OCI-LY1 (cell line): ENCODE results near the gene IRX3.

Experiments used
- H2AFZ ChIP-seq: fragments of 200-600 bp; sonication (generic), shearing (Covaris generic); 2 replicates; pipeline ENCODE4 v1.6.0; 2014; ENCODE audit warnings: antibody characterized with exemption, mild to moderate bottlenecking, low read length
- H3F3A ChIP-seq: fragments of 200-600 bp; sonication (generic), shearing (Covaris generic); 2 replicates; pipeline ENCODE4 v1.6.0; 2014; ENCODE audit warnings: mild to moderate bottlenecking, antibody characterized with exemption, low read length, moderate library complexity; ENCODE audit not compliant: insufficient read depth
- H3K27ac ChIP-seq: fragments of 200-600 bp; sonication (generic); 2 replicates; pipeline ENCODE4 v1.5.1; 2014; ENCODE audit warnings: low read length, mixed run types, mild to moderate bottlenecking, low read depth; ENCODE audit not compliant: poor library complexity, severe bottlenecking
- H3K27me3 ChIP-seq: fragments of 200-600 bp; sonication (generic); 2 replicates; pipeline ENCODE4 v1.6.0; 2014; ENCODE audit warnings: antibody characterized with exemption, mild to moderate bottlenecking, low read length, moderate library complexity; ENCODE audit not compliant: insufficient read depth
- H3K36me3 ChIP-seq: fragments of 200-600 bp; sonication (generic); 2 replicates; pipeline ENCODE4 v1.6.1; 2014; ENCODE audit warnings: mild to moderate bottlenecking, antibody characterized with exemption, low read length, moderate library complexity, mixed read lengths; ENCODE audit not compliant: insufficient read depth
- H3K4me1 ChIP-seq: fragments of 200-600 bp; sonication (generic); 2 replicates; pipeline ENCODE4 v1.5.1; 2014; ENCODE audit warnings: mild to moderate bottlenecking, low read length, moderate library complexity; ENCODE audit not compliant: insufficient read depth, severe bottlenecking
- H3K4me2 ChIP-seq: fragments of 200-600 bp; sonication (generic), shearing (Covaris generic); 2 replicates; pipeline ENCODE4 v1.6.1; 2014; ENCODE audit warnings: low read length
- H3K4me3 ChIP-seq: fragments of 200-600 bp; sonication (generic); 2 replicates; pipeline ENCODE4 v1.5.1; 2014; ENCODE audit warnings: low read length, low read depth, mild to moderate bottlenecking, mixed read lengths; ENCODE audit not compliant: poor library complexity, severe bottlenecking
- H3K79me2 ChIP-seq: fragments of 200-600 bp; shearing (Covaris generic); 2 replicates; pipeline ENCODE4 v1.6.1; 2016; ENCODE audit warnings: mixed run types, low read length, mixed read lengths; ENCODE audit not compliant: insufficient read depth
- H3K9ac ChIP-seq: fragments of 200-600 bp; sonication (generic), shearing (Covaris generic); 2 replicates; pipeline ENCODE4 v1.6.1; 2014; ENCODE audit warnings: mild to moderate bottlenecking, low read length, mixed read lengths
- H3K9me2 ChIP-seq: fragments of 200-600 bp; sonication (generic), shearing (Covaris generic); 2 replicates; pipeline ENCODE4 v1.6.1; 2014; ENCODE audit warnings: low read depth, mild to moderate bottlenecking, low read length, mixed read lengths
- H3K9me3 ChIP-seq: fragments of 200-600 bp; shearing (Covaris generic); 2 replicates; pipeline ENCODE4 v1.6.1; 2014; ENCODE audit warnings: low read length, mixed read lengths
- H4K20me1 ChIP-seq: fragments of 200-600 bp; sonication (generic), shearing (Covaris generic); 2 replicates; pipeline ENCODE4 v1.6.0; 2016; ENCODE audit warnings: mild to moderate bottlenecking, low read length; ENCODE audit not compliant: insufficient read depth
- CTCF ChIP-seq: fragments of 200-600 bp; sonication (generic), shearing (Covaris generic); IDR thresholded peaks from 2 replicates; pipeline ENCODE4 v1.5.1; 2017; ENCODE audit warnings: mild to moderate bottlenecking, antibody characterized with exemption, low read length, moderate library complexity, mixed read lengths
- EZH2 ChIP-seq: fragments of 200-600 bp; sonication (generic), shearing (Covaris generic); IDR thresholded peaks from 2 replicates; pipeline ENCODE4 v1.8.0; 2017; ENCODE audit warnings: borderline replicate concordance, mixed run types, mild to moderate bottlenecking, antibody characterized with exemption, low read length, moderate library complexity, mixed read lengths

IRX3 gene

GRCh38 chr16:54281535-54282201 is 4.9 kb downstream of the IRX3 start:
- no peaks in the 10 kb centered on the region for H3K27me3 ChIP-seq
- H3F3A ChIP-seq, result no peaks in the 10 kb centered on the region
- H3K9me3 ChIP-seq, result no peaks in the 10 kb centered on the region
- H3K79me2 ChIP-seq, result no peaks in the 10 kb centered on the region
- no peak overlapping the region for H2AFZ ChIP-seq
- H3K4me2 ChIP-seq, result no peak overlapping the region
- H3K9ac ChIP-seq, result no peak overlapping the region
- no peak overlapping the region for H3K4me3 ChIP-seq
- H3K27ac ChIP-seq, result no peak overlapping the region
- TF ChIP-seq EZH2 (no peak), CTCF (no peak)
- H3K9me2 ChIP-seq, result no peaks in the 10 kb centered on the region
- H3K4me1 ChIP-seq, result no peaks in the 10 kb centered on the region
- no peaks in the 10 kb centered on the region for H3K36me3 ChIP-seq
- no peaks in the 10 kb centered on the region for H4K20me1 ChIP-seq

- no peaks in the 10 kb centered on the region for H3K27me3 ChIP-seq
These were observed 5.8 kb downstream of the IRX3 start for GRCh38 chr16:54280751-54281150.

GRCh38 chr16:54277845-54278703 is 8.5 kb downstream of the IRX3 start:
- H3K36me3 ChIP-seq, result no peaks in the 10 kb centered on the region
- no peaks in the 10 kb centered on the region for H3K4me1 ChIP-seq
- H2AFZ ChIP-seq, result no peak overlapping the region
- no peaks in the 10 kb centered on the region for H3K9me3 ChIP-seq
- H3F3A ChIP-seq, result no peaks in the 10 kb centered on the region
- H3K4me3 ChIP-seq, result no peak overlapping the region
- no peaks in the 10 kb centered on the region for H3K27me3 ChIP-seq
- no peak for TF ChIP-seq EZH2
- no peak for TF ChIP-seq CTCF
- H3K4me2 ChIP-seq, result no peak overlapping the region
- no peaks in the 10 kb centered on the region for H4K20me1 ChIP-seq
- no peaks in the 10 kb centered on the region for H3K9me2 ChIP-seq
- H3K27ac ChIP-seq, result no peak overlapping the region
- no peaks in the 10 kb centered on the region for H3K79me2 ChIP-seq
- no peak overlapping the region for H3K9ac ChIP-seq

More at GRCh38 chr16:54280751-54281150, 5.8 kb downstream of the IRX3 start:
- Histone ChIP-seq H3K36me3 (no peaks in the 10 kb centered on the region), H4K20me1 (no peaks in the 10 kb centered on the region), H3K4me1 (no peaks in the 10 kb centered on the region), H3K27ac (no peak overlapping the region), H3K9me2 (no peaks in the 10 kb centered on the region), H3K79me2 (no peaks in the 10 kb centered on the region), H3K4me2 (no peak overlapping the region), H3K4me3 (no peak overlapping the region), H2AFZ (no peak overlapping the region), H3K9me3 (no peaks in the 10 kb centered on the region), H3K9ac (no peak overlapping the region), H3F3A (no peaks in the 10 kb centered on the region)
- no peak for TF ChIP-seq CTCF
- TF ChIP-seq EZH2, result no peak
